ENCODE results near the gene EDN3.

Gene EDN3

GRCh38 chr20:59308493-59309201, 8.2 kb downstream of the EDN3 start:
- DNase-seq: no peak

GRCh38 chr20:59309218-59309617, 8.8 kb downstream of the EDN3 start:
- no peak for DNase-seq

GRCh38 chr20:59314997-59315396, 14.6 kb downstream of the EDN3 start:
- no peak for DNase-seq

GRCh38 chr20:59316911-59317731, 16.7 kb downstream of the EDN3 start:
- DNase-seq: no peak

GRCh38 chr20:59318201-59318790, 17.9 kb downstream of the EDN3 start:
- no peak for DNase-seq

- DNase-seq: no peak
Measured at GRCh38 chr20:59318803-59319202, 18.4 kb downstream of the EDN3 start.

GRCh38 chr20:59320426-59320825, 20.0 kb downstream of the EDN3 start:
- DNase-seq: no peak

GRCh38 chr20:59320854-59321647, 20.6 kb downstream of the EDN3 start:
- no peak for DNase-seq

GRCh38 chr20:59322081-59322480, 21.7 kb downstream of the EDN3 start:
- DNase-seq: no peak

GRCh38 chr20:59322585-59323454, 22.4 kb downstream of the EDN3 start:
- no peak for DNase-seq

- DNase-seq: no peak
Measured at GRCh38 chr20:59323731-59324130, 23.3 kb downstream of the EDN3 start.

GRCh38 chr20:59324521-59325141, 24.2 kb downstream of the EDN3 start:
- no peak for DNase-seq

GRCh38 chr20:59325142-59325523, 24.7 kb downstream of the EDN3 start:
- DNase-seq: no peak

- DNase-seq: no peak
Measured at GRCh38 chr20:59326188-59326587, 25.8 kb downstream of the EDN3 start.

GRCh38 chr20:59328071-59328470, 27.7 kb downstream of the EDN3 start:
- DNase-seq: no peak

- DNase-seq: no peak
Measured at GRCh38 chr20:59331721-59332329, 31.4 kb downstream of the EDN3 start.

GRCh38 chr20:59333260-59333845, 32.9 kb downstream of the EDN3 start:
- DNase-seq: no peak

- no peak for DNase-seq
Measured at GRCh38 chr20:59333951-59334350, 33.5 kb downstream of the EDN3 start.

- DNase-seq: no peak
Measured at GRCh38 chr20:59334651-59335300, 34.4 kb downstream of the EDN3 start.

- DNase-seq: no peak
Measured at GRCh38 chr20:59335377-59335776, 35.0 kb downstream of the EDN3 start.

Data from NCI-H2081 (cell line).